Endothelial cell of umbilical vein (primary cell): ENCODE data around the gene TENM4. TPM values are rescaled to one million over a fixed set of nuclear protein-coding genes. Genes with fewer than 3 reads are reported as not detected.

Source experiments
- BruUV-seq: library from RNA; stranded (reverse); fragments of 400-500 nt; replicated peaks from 2 replicates; lab custom pipeline; 2021; lab: Mats Ljungman, UMichigan
- CTCF ChIA-PET: fragments of 300-600, 350-600 bp; sonication (Branson Sonifier 250); formaldehyde crosslinking; loops from one replicate; lab custom pipeline; 2021; ENCODE audit warnings: antibody characterized with exemption, inconsistent platforms; lab: Charles Lee
- POLR2A ChIA-PET: fragments of 300-600, 350-600 bp; sonication (Branson Sonifier 250); formaldehyde crosslinking; loops from one replicate; lab custom pipeline; 2021; ENCODE audit warnings: antibody characterized with exemption, inconsistent platforms; lab: Charles Lee
- DNase-seq: peaks from one replicate; pipeline ENCODE4 v3.0.0-alpha.2; 2011; ENCODE audit warnings: low read depth, low spot score
- FAIRE-seq: peaks from 2 replicates; lab custom pipeline; 2011; peaks lifted over from hg19 to GRCh38; lab: Jason Lieb, UNC
- H2AFZ ChIP-seq: 2 replicates; pipeline ENCODE4 v1.6.0; 2012; ENCODE audit warnings: low read depth, low read length, control low read depth, inconsistent platforms
- H3K27ac ChIP-seq: 2 replicates; pipeline ENCODE4 v1.5.1; 2011; ENCODE audit warnings: low read depth, mild to moderate bottlenecking, control low read depth, low read length, moderate library complexity; ENCODE audit not compliant: insufficient read depth
- H3K27me3 ChIP-seq, 2 experiments: 2 replicates each; pipeline versions ENCODE4 v1.6.0 to v1.6.1; 2011; ENCODE audit warnings: low read length in 2 of 2, mixed read lengths in 1 of 2; ENCODE audit not compliant: control insufficient read depth in 2 of 2, insufficient read depth in 2 of 2
- H3K36me3 ChIP-seq, 2 experiments: 2 replicates in 1 of 2; 3 replicates in 1 of 2; pipeline ENCODE4 v1.5.1; 2011; ENCODE audit warnings: low read length in 2 of 2, mild to moderate bottlenecking in 1 of 2, moderate library complexity in 1 of 2; ENCODE audit not compliant: control insufficient read depth in 2 of 2, insufficient read depth in 2 of 2; ENCODE audit errors: extremely low read depth in 1 of 2
- H3K4me1 ChIP-seq: 3 replicates; pipeline ENCODE4 v1.5.1; 2011; ENCODE audit warnings: mild to moderate bottlenecking, low read length; ENCODE audit not compliant: control insufficient read depth, insufficient read depth; ENCODE audit errors: extremely low read depth
- H3K4me2 ChIP-seq: 2 replicates; pipeline ENCODE4 v1.6.1; 2011; ENCODE audit warnings: low read length, control low read depth, mixed read lengths; ENCODE audit not compliant: insufficient read depth
- H3K4me3 ChIP-seq, 3 experiments: fragments of 200-600 bp in 1 of 3; sonication (generic), shearing (Covaris generic) in 1 of 3; replicated peaks in 1 of 3; 2 replicates each; pipeline ENCODE4 v1.5.1; 2011 to 2016; ENCODE audit warnings: control low read depth in 3 of 3, low read length in 3 of 3, mild to moderate bottlenecking in 2 of 3, inconsistent platforms in 1 of 3, low read depth in 1 of 3, moderate library complexity in 1 of 3; ENCODE audit not compliant: insufficient read depth in 1 of 3
- H3K79me2 ChIP-seq: 2 replicates; pipeline ENCODE4 v1.6.0; 2012; ENCODE audit warnings: low read length, inconsistent platforms; ENCODE audit not compliant: control insufficient read depth, insufficient read depth
- H3K9ac ChIP-seq: replicated peaks from 2 replicates; pipeline ENCODE3; 2011; ENCODE audit warnings: low read length, control low read depth; ENCODE audit not compliant: insufficient read depth; ENCODE audit errors: extremely low read depth
- H3K9me1 ChIP-seq: replicated peaks from 3 replicates; pipeline ENCODE4 v1.6.0; 2011; ENCODE audit warnings: mild to moderate bottlenecking, low read length; ENCODE audit not compliant: control insufficient read depth, insufficient read depth; ENCODE audit errors: extremely low read depth
- H3K9me3 ChIP-seq: replicated peaks from 2 replicates; pipeline ENCODE4 v1.5.1; 2012; ENCODE audit warnings: low read length, inconsistent platforms; ENCODE audit not compliant: control insufficient read depth, insufficient read depth
- H4K20me1 ChIP-seq: replicated peaks from 2 replicates; pipeline ENCODE3; 2011; ENCODE audit warnings: mild to moderate bottlenecking, low read length; ENCODE audit not compliant: control insufficient read depth, insufficient read depth; ENCODE audit errors: extremely low read depth
- CTCF ChIP-seq, 2 donors: IDR thresholded peaks; 1 replicate in 1 of 2; 2 replicates in 1 of 2; pipeline ENCODE4 v1.5.1; 2011; ENCODE audit warnings: low read length in 2 of 2, mild to moderate bottlenecking in 2 of 2, moderate library complexity in 2 of 2, control low read depth in 1 of 2, inconsistent platforms in 1 of 2, low read depth in 1 of 2; ENCODE audit not compliant: insufficient read depth in 1 of 2; ENCODE audit errors: extremely low read depth in 1 of 2
- EZH2 ChIP-seq: IDR thresholded peaks from 2 replicates; pipeline ENCODE4 v1.6.1; 2012; ENCODE audit warnings: borderline replicate concordance, low read depth, mild to moderate bottlenecking, moderate library complexity, low read length, inconsistent platforms; ENCODE audit not compliant: severe bottlenecking
- FOS ChIP-seq: IDR thresholded peaks from 2 replicates; pipeline ENCODE4 v1.6.1; 2011; ENCODE audit warnings: mild to moderate bottlenecking, low read length, moderate library complexity, borderline replicate concordance; ENCODE audit not compliant: insufficient read depth
- GATA2 ChIP-seq: IDR thresholded peaks from 2 replicates; pipeline ENCODE4 v1.7.0; 2011; ENCODE audit warnings: low read depth, mild to moderate bottlenecking, moderate library complexity, mixed read lengths, low read length; ENCODE audit not compliant: insufficient read length, insufficient read depth
- dilution Hi-C: fragments of 300-500 bp; cut with MboI; formaldehyde crosslinking; loops from one replicate; pipeline ENCODE4 v1.15.0; 2019; ENCODE audit warnings: low sequenced_read_pairs; ENCODE audit not compliant: extremely low pct_ligation_motif_present
- intact Hi-C: fragments of 100-400 bp; cut with micrococcal nuclease; formaldehyde crosslinking; loops from one replicate; pipeline ENCODE4 v1.10.0; 2022
- polyA plus RNA-seq, 4 experiments: library from polyadenylated mRNA; depleted of rRNA in 3 of 4; stranded (reverse) in 3 of 4; unstranded in 1 of 4; fragments of >200 nt; gene quantifications; 2 replicates each; pipeline versions ENCODE4 v1.2.1 to v1.2.3, GENCODE V29; 2011 to 2012; ENCODE audit warnings: missing spikeins in 1 of 4
- total RNA-seq: library from RNA; stranded (reverse); gene quantifications from 2 replicates; pipeline ENCODE4 v1.2.3, GENCODE V29; 2021

TENM4 gene
- total and polyA plus RNA-seq, 2 donors (not counting 3 experiments of a cell fraction or from before 2014, with no cell fraction given) = 0.06 to 0.27 TPM

GRCh38 chr11:78715639-78716311, 725.1 kb downstream of the TENM4 start:
- Histone ChIP-seq H2AFZ (no peak overlapping the region), H3K4me3 (no peak overlapping the region), H3K36me3 (no peaks in the 10 kb centered on the region), H4K20me1 (no peaks in the 10 kb centered on the region), H3K9me3 (no peaks in the 10 kb centered on the region), H3K4me1 (no peaks in the 10 kb centered on the region), H3K27ac (no peak overlapping the region), H3K27me3 (no peaks in the 10 kb centered on the region), H3K9ac (no peak overlapping the region), H3K79me2 (no peaks in the 10 kb centered on the region), H3K9me1 (no peaks in the 10 kb centered on the region), H3K4me2 (no peak overlapping the region)
- POLR2A ChIA-PET = no interaction called here
- TF ChIP-seq EZH2 (no peak), FOS (no peak), GATA2 (peak; percentile 97), CTCF (IDR thresholded peaks at IDR 0.05; ENCODE audit: extremely low read depth in 1 of 2, insufficient read depth in 1 of 2, low read depth in 1 of 2, low read length in 2 of 2) (peak; percentile 55 to 66)
- intact Hi-C loops (loop anchor here (1.0 kb wide), 1 partner anchor 69 kb away; no protein-coding TSS in a partner anchor), dilution Hi-C loops (no loop called here)
- DNase-seq (peak; percentile 36), FAIRE-seq (peak; percentile 38)
- BruUV-seq = no TSS peak
- CTCF ChIA-PET = interaction anchor here (1.0 to 4.7 kb wide), 20 partner anchors 9 to 389 kb away, joined by 3 to 57 read pairs (median 4); no protein-coding TSS in a partner anchor
